Astrocyte (in vitro differentiated cells and primary cell): ENCODE measurements around the gene GARIN5A.

Experiments used
- EZH2 ChIP-seq: IDR thresholded peaks from 2 replicates; pipeline ENCODE4 v1.6.1; 2012; ENCODE audit warnings: mild to moderate bottlenecking, low read length, inconsistent platforms; ENCODE audit not compliant: insufficient read depth
- TF ChIP-seq, protein P1 (sequence below): IDR thresholded peaks from 2 replicates; pipeline ENCODE4 v1.5.1; 2011; ENCODE audit warnings: low read depth, mild to moderate bottlenecking, inconsistent platforms, low read length, moderate library complexity; ENCODE audit not compliant: insufficient read depth

DNA sequence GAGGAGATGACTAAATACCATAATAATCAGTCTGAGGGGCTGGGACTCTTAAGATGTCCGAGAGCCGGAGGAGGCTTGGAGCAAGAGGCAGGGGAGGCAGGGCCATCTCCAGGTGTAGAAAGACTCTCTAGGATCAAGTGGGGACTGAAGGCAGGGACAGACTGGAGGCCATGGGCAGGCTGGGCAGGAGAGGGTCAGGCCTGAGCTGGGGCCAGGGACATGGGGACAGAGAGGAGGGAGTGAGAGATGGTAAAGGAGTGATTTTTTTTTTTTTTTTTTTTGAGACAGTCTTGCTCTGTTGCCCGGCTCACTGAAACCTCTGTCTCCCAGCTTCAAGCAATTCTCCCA, 32.2 kb upstream of the GARIN5A start:
- TF ChIP-seq, protein P1, sequence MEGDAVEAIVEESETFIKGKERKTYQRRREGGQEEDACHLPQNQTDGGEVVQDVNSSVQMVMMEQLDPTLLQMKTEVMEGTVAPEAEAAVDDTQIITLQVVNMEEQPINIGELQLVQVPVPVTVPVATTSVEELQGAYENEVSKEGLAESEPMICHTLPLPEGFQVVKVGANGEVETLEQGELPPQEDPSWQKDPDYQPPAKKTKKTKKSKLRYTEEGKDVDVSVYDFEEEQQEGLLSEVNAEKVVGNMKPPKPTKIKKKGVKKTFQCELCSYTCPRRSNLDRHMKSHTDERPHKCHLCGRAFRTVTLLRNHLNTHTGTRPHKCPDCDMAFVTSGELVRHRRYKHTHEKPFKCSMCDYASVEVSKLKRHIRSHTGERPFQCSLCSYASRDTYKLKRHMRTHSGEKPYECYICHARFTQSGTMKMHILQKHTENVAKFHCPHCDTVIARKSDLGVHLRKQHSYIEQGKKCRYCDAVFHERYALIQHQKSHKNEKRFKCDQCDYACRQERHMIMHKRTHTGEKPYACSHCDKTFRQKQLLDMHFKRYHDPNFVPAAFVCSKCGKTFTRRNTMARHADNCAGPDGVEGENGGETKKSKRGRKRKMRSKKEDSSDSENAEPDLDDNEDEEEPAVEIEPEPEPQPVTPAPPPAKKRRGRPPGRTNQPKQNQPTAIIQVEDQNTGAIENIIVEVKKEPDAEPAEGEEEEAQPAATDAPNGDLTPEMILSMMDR, result no peak
- no peak for TF ChIP-seq EZH2
